GM12865 (cell line): ENCODE measurements around the gene OTOA.
"Not testable (repeated sequence)": the region's sequence is repeated elsewhere in the genome, so short reads cannot be mapped to it uniquely, and the experiment has no call there.

Source experiments
- DNase-seq: peaks from one replicate; pipeline ENCODE4 v3.0.0; 2010; ENCODE audit warnings: low read depth
- H3K4me3 ChIP-seq: 2 replicates; pipeline ENCODE4 v1.5.1; 2011; ENCODE audit warnings: mild to moderate bottlenecking, low read depth, low read length, control low read depth
- CTCF ChIP-seq: IDR thresholded peaks from 2 replicates; pipeline ENCODE4 v1.5.1; 2011; ENCODE audit warnings: low read length, control low read depth, low read depth, inconsistent platforms; ENCODE audit not compliant: insufficient read depth; ENCODE audit errors: missing control alignments

OTOA gene

GRCh38 chr16:21704733-21705132 lies 41.0 kb downstream of the OTOA start:
- no peak overlapping the region for H3K4me3 ChIP-seq
- peak; percentile 14 for DNase-seq
- TF ChIP-seq CTCF, result no peak

DNA sequence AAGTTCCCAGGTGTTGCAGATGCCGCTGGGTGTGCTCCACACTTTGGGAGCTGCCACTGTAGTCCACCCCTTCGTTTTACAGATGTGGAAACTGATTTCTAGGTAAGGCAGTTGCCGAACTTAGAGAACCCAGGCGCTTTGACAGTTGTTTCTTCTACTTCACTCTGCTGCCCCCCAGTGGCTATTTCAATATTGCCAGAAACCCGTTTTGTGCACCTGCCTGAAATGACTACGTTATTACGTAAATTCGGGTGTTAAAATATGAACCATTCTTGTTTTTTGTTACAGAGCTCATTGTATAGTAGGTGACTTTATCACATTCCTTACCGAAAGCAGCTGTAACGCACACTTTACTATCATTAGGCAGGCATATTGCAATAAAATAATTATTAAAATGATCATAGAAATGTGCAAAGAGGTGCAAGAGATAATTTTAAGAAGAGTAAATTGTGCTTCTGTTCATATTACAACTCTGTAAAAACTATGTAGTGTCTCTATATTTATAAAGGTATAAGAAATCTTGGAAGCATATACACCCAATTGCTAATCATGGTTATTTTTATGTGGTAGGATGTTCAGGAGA lies 44.9 kb downstream of the OTOA start:
- TF ChIP-seq CTCF, result peak; percentile 72
- peak; percentile 84 for DNase-seq
- no peak overlapping the region for H3K4me3 ChIP-seq

- DNase-seq, result no peak
Observed at GRCh38 chr16:21710938-21711337, 47.2 kb downstream of the OTOA start.

DNA sequence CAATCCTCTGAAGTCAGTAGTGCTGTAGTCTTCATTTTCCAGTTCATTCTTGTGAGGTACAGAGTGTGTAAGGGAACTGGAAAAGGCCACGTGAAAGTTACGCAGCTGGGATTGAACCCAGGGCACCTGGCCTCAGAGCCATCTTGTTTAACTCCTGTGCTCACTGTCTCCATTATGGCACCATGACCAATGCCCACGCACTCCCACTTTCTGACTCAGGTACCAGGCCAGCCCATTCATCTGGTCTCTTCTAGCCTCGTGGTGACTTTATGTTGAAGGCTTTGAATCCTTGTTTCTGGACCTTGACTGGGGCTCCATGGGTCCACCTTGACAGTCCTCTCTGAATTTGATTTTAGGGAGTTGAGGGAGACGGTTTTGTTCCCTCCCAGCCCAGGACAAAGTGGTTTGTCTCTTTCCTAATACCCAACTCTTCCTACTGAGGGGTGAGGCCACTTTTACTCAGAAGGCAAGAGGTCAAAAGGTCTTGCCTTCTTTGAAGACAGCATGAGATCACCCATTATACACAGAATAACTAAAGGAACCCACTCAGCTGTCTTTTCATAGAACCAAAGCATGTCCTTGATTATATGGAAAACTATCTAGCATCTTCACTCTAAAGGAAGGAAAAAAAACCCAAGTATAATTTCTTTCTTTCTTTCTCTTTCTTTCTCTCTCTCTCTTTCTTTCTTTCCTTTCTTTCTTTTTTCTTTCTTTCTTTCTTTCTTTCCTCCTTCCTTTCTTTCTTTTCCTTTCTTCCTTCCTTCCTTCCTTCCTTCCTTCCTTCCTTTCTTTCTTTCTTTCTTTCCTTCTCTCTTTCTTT lies 50.0 kb downstream of the OTOA start:
- DNase-seq, result no peak
- no peak for TF ChIP-seq CTCF
- no peak overlapping the region for H3K4me3 ChIP-seq

More at GRCh38 chr16:21710938-21711337, 47.2 kb downstream of the OTOA start:
- no peak overlapping the region for H3K4me3 ChIP-seq
- TF ChIP-seq CTCF, result no peak

- not testable (repeated sequence) for H3K4me3 ChIP-seq, DNase-seq
Observed at GRCh38 chr16:21714369-21714618, 50.5 kb downstream of the OTOA start.

GRCh38 chr16:21717608-21718007 lies 53.8 kb downstream of the OTOA start:
- no peak for DNase-seq
- H3K4me3 ChIP-seq, result no peak overlapping the region
- TF ChIP-seq CTCF, result no peak

GRCh38 chr16:21719283-21719682 lies 55.5 kb downstream of the OTOA start:
- TF ChIP-seq CTCF, result no peak
- no peak overlapping the region for H3K4me3 ChIP-seq
- DNase-seq, result no peak
